ENCODE data around the gene RSPH1.
A peak's percentile ranks its signal among the peaks of the same experiment; 100 is the strongest.

RSPH1 gene

GRCh38 chr21:42524341-42525028, 28.5 kb upstream of the RSPH1 start:
- Histone ChIP-seq H4K20me1 (no peaks in the 10 kb centered on the region), H3K9ac (peak overlapping the region; percentile 75), H3K4me2 (peak overlapping the region; percentile 95), H3K9me3 (no peaks in the 10 kb centered on the region), H3K4me1 (peaks cover 91% of the 10 kb centered on the region), H3K27me3 (no peaks in the 10 kb centered on the region), H3K36me3 (peaks cover 38% of the 10 kb centered on the region), H3K27ac (peak overlapping the region; percentile 93), H3K4me3 (peak overlapping the region; percentile 46)
- TF ChIP-seq Cebpa-rat (IDR thresholded peaks at IDR 0.05) = peak; percentile 17; the same call in 1 of the 2 replicates

DNA sequence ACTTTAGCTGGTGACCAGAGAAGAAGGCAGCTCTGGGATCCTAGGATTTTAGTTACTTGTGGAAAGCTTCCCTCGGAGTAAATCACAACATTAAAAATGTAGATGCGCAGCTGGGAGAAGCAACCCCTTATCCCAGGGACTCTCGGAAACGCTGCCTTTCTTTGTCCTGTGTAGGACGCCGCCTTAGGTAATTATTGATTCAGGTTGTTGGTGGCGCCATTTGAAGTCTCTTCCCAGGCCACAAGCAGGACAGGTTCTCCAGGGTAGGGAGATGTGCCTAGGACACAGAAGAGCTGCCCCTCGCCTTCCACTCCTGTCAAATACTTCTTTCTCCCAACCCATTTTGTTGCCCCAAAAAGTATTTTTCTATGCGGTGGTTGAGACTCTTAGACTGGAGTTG, 27.9 kb upstream of the RSPH1 start:
- TF ChIP-seq Cebpa-rat (IDR thresholded peaks at IDR 0.05) = no peak
- Histone ChIP-seq H3K9ac (peak overlapping the region; percentile 75), H3K4me1 (peaks cover 85% of the 10 kb centered on the region), H3K4me3 (peak overlapping the region; percentile 46), H4K20me1 (no peaks in the 10 kb centered on the region), H3K9me3 (no peaks in the 10 kb centered on the region), H3K27me3 (no peaks in the 10 kb centered on the region), H3K27ac (peak overlapping the region; percentile 93), H3K36me3 (peaks cover 44% of the 10 kb centered on the region), H3K4me2 (peak overlapping the region; percentile 95)

GRCh38 chr21:42523211-42523610, 27.2 kb upstream of the RSPH1 start:
- H4K20me1 ChIP-seq = no peaks in the 10 kb centered on the region
- H3K9me3 ChIP-seq = no peaks in the 10 kb centered on the region
- H3K9ac ChIP-seq = peak overlapping the region; percentile 75
- peaks cover 51% of the 10 kb centered on the region for H3K36me3 ChIP-seq
- H3K4me3 ChIP-seq = no peak overlapping the region; the same call in 1 of the 2 replicates
- TF ChIP-seq Cebpa-rat (IDR thresholded peaks at IDR 0.05) = no peak
- H3K27me3 ChIP-seq = no peaks in the 10 kb centered on the region
- H3K4me1 ChIP-seq = peaks cover 78% of the 10 kb centered on the region
- peak overlapping the region; percentile 95 for H3K4me2 ChIP-seq
- H3K27ac ChIP-seq = peak overlapping the region; percentile 93

- Histone ChIP-seq H3K9ac (no peak overlapping the region), H3K4me3 (no peak overlapping the region), H3K36me3 (peaks cover 55% of the 10 kb centered on the region), H4K20me1 (no peaks in the 10 kb centered on the region), H3K9me3 (no peaks in the 10 kb centered on the region), H3K27me3 (no peaks in the 10 kb centered on the region), H3K27ac (peak overlapping the region; percentile 93), H3K4me1 (peaks cover 74% of the 10 kb centered on the region), H3K4me2 (peak overlapping the region; percentile 95)
- TF ChIP-seq Cebpa-rat (IDR thresholded peaks at IDR 0.05) = no peak
Measured at GRCh38 chr21:42522771-42523170, 26.7 kb upstream of the RSPH1 start.

DNA sequence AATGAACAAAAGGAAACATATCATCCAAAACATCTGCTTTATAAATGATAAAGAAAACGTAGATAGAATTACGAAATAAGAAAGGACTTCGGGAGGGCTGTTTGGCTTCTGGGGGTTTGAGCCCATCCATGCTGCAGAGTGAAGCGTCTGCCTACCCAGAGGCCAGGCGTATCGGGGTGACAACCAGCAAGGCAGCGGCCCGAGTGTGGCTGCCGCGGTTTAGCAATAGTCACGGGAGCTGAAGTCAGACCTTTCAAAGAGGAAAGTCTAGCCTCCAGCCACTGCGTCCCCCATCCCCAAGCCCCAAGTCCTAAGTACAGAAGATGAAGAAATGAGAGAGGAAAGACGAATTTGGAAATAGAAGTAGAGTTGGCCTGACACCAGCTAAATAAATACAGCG, 26.2 kb upstream of the RSPH1 start:
- Histone ChIP-seq H3K27ac (peak overlapping the region; percentile 93; the same call in 1 of the 2 replicates), H3K27me3 (no peaks in the 10 kb centered on the region), H4K20me1 (no peaks in the 10 kb centered on the region), H3K4me2 (peak overlapping the region; percentile 95), H3K4me3 (no peak overlapping the region), H3K36me3 (peaks cover 60% of the 10 kb centered on the region), H3K9me3 (no peaks in the 10 kb centered on the region), H3K4me1 (peaks cover 75% of the 10 kb centered on the region), H3K9ac (no peak overlapping the region)
- TF ChIP-seq Cebpa-rat (IDR thresholded peaks at IDR 0.05) = no peak

DNA sequence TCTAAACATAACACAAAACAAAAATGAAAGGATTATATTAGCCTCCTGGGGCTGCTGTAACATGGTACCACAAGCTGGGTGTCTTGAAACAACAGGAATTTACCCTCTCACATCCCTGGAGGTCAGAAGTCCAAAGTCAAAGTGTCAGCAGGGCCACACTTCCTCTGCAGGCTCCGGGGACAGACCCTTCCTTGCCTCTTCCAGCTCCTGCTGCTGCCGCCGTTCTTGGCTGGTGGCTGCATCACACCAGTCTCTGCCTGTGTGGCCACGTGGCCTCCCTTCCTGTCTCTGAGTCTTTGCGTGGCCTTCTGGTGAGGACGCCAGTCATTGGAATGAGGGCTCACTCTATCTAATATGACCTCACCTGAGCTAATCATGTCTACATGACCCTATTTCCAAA, 25.8 kb upstream of the RSPH1 start:
- Histone ChIP-seq H4K20me1 (no peaks in the 10 kb centered on the region), H3K36me3 (peaks cover 65% of the 10 kb centered on the region), H3K9me3 (no peaks in the 10 kb centered on the region), H3K9ac (no peak overlapping the region), H3K4me3 (no peak overlapping the region), H3K4me2 (peak overlapping the region; percentile 95; the same call in 1 of the 2 replicates), H3K4me1 (peaks cover 75% of the 10 kb centered on the region), H3K27ac (no peak overlapping the region), H3K27me3 (no peaks in the 10 kb centered on the region)
- TF ChIP-seq Cebpa-rat (IDR thresholded peaks at IDR 0.05) = no peak

DNA sequence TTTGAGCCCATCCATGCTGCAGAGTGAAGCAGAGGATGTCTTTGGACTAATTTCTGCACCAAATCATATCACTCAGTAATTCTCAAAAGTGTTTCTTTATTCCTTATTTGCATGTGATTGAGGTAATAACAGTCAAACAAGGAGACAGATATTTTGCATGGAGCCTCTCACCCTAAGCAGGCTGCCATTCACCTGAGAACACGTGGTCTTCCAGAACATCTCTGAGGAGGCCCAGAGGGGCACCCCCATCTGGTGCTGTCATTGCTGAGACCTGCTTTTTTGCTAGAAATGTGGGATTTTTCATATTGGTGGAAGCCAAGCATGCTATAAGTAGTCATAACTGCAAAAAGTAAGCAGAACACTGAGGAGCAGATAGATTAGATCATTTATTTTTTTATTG, 25.4 kb upstream of the RSPH1 start:
- Histone ChIP-seq H3K36me3 (peaks cover 67% of the 10 kb centered on the region), H3K27ac (no peak overlapping the region), H3K4me3 (no peak overlapping the region)

GRCh38 chr21:42520628-42521253, 24.7 kb upstream of the RSPH1 start:
- no peaks in the 10 kb centered on the region for H3K27me3 ChIP-seq
- H3K9ac ChIP-seq = no peak overlapping the region
- H3K4me1 ChIP-seq = peaks cover 75% of the 10 kb centered on the region
- H3K9me3 ChIP-seq = no peaks in the 10 kb centered on the region
- H3K27ac ChIP-seq = no peak overlapping the region
- peaks cover 6% of the 10 kb centered on the region; the same call in 1 of the 2 replicates for H4K20me1 ChIP-seq
- TF ChIP-seq Cebpa-rat (IDR thresholded peaks at IDR 0.05) = no peak
- H3K36me3 ChIP-seq = peaks cover 67% of the 10 kb centered on the region
- no peak overlapping the region for H3K4me2 ChIP-seq
- no peak overlapping the region for H3K4me3 ChIP-seq

More for the DNA sequence above, 25.4 kb upstream of the RSPH1 start:
- H3K4me2 ChIP-seq = no peak overlapping the region
- TF ChIP-seq Cebpa-rat (IDR thresholded peaks at IDR 0.05) = no peak
- H3K4me1 ChIP-seq = peaks cover 75% of the 10 kb centered on the region
- no peaks in the 10 kb centered on the region for H3K9me3 ChIP-seq
- no peaks in the 10 kb centered on the region for H3K27me3 ChIP-seq
- no peak overlapping the region for H3K9ac ChIP-seq
- H4K20me1 ChIP-seq = no peaks in the 10 kb centered on the region

DNA sequence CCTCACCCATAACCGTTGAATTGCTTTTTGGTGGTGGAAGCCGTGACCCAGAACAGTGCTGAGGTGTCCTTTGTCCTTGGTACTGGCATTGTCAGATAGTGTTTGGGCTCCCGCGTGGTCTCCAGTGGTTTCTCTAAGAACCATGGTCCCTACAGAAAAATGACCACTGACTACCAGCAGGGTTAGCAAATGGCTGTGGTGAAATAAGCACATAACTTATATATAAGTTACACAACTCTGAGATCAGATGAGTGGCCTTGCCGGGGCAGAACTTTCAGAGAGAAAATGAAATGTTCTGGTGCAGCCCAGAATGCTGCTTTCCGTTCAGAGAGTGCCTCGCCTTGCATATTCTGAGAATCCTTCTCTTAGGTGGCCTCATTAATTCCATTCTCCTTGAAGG, 22.6 kb upstream of the RSPH1 start:
- H3K27ac ChIP-seq = no peak overlapping the region
- no peaks in the 10 kb centered on the region for H3K27me3 ChIP-seq
- H3K9me3 ChIP-seq = no peaks in the 10 kb centered on the region
- H3K4me3 ChIP-seq = no peak overlapping the region
- no peak overlapping the region for H3K4me2 ChIP-seq
- H3K36me3 ChIP-seq = peaks cover 67% of the 10 kb centered on the region
- peaks cover 11% of the 10 kb centered on the region; the same call in 1 of the 2 replicates for H4K20me1 ChIP-seq
- no peak for TF ChIP-seq Cebpa-rat (IDR thresholded peaks at IDR 0.05)
- H3K9ac ChIP-seq = no peak overlapping the region
- peaks cover 65% of the 10 kb centered on the region for H3K4me1 ChIP-seq

DNA sequence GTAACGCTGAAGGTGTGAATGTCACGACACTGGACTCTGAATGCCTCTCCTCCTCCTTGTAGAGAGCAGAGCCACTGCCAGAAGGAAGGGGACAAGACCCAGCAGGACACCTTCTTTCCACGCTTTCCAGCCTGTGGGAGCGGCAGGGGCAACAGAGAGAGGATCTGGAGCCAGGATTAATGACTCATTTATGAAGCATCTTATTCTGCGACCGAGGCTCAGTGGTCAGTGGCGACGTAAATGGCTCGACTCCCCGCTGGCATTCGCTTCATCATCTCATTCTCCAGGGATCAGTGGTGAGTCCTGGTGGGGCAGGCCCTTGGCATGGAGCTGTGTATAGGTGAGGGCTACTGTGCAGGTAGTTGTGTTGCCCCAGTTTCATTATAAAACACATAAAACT, 22.2 kb upstream of the RSPH1 start:
- Histone ChIP-seq H4K20me1 (peaks cover 11% of the 10 kb centered on the region; the same call in 1 of the 2 replicates), H3K4me2 (no peak overlapping the region), H3K9me3 (no peaks in the 10 kb centered on the region), H3K9ac (no peak overlapping the region; the same call in 1 of the 2 replicates), H3K4me3 (no peak overlapping the region), H3K36me3 (peaks cover 66% of the 10 kb centered on the region), H3K27ac (no peak overlapping the region), H3K27me3 (no peaks in the 10 kb centered on the region), H3K4me1 (peaks cover 63% of the 10 kb centered on the region)
- no peak for TF ChIP-seq Cebpa-rat (IDR thresholded peaks at IDR 0.05)

All from BLaER1 (cell line).